NCI-H82 treated with DMSO at 0.1 percent for 48 hours (cell line): ENCODE measurements around the gene RTEL1.

Source experiments
- DNase-seq: peaks from one replicate; lab custom pipeline; 2025; ENCODE audit not compliant: unreplicated experiment; lab: John Stamatoyannopoulos, UW

RTEL1 gene

DNA sequence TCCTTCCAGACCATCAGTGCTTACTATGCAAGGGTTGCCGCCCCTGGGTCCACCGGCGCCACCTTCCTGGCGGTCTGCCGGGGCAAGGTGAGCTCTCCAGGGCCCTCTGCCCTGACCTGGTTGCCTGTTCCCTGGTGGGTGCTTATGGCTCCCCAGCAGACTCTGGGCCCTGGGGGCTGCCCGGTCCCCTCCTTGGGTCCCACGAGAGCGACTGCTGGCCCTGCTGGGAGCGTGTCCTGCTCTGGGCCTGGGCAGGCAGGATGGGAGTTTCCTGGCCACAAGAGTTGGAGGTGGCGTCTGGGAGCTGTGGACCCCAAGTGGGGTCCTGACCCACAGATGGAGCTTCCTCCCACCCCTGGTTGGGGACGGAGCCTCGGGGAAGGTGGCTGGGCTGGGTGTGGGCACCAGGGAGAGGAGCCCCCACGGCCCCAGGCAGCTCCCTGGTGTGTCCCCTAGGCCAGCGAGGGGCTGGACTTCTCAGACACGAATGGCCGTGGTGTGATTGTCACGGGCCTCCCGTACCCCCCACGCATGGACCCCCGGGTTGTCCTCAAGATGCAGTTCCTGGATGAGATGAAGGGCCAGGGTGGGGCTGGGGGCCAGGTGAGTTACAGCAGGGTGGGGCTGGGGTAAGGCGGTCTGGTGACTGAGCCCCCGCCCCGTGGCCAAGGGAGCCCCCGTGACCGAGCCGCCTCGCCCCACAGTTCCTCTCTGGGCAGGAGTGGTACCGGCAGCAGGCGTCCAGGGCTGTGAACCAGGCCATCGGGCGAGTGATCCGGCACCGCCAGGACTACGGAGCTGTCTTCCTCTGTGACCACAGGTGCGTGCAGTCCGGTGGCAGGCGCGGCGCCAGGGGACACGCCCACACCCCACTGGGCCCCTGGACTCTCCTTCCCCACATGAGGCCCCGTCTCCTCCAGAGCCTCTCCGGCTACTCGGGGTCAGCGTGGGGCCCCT is 31.2 kb downstream of the RTEL1 start:
- no peak for DNase-seq

DNA sequence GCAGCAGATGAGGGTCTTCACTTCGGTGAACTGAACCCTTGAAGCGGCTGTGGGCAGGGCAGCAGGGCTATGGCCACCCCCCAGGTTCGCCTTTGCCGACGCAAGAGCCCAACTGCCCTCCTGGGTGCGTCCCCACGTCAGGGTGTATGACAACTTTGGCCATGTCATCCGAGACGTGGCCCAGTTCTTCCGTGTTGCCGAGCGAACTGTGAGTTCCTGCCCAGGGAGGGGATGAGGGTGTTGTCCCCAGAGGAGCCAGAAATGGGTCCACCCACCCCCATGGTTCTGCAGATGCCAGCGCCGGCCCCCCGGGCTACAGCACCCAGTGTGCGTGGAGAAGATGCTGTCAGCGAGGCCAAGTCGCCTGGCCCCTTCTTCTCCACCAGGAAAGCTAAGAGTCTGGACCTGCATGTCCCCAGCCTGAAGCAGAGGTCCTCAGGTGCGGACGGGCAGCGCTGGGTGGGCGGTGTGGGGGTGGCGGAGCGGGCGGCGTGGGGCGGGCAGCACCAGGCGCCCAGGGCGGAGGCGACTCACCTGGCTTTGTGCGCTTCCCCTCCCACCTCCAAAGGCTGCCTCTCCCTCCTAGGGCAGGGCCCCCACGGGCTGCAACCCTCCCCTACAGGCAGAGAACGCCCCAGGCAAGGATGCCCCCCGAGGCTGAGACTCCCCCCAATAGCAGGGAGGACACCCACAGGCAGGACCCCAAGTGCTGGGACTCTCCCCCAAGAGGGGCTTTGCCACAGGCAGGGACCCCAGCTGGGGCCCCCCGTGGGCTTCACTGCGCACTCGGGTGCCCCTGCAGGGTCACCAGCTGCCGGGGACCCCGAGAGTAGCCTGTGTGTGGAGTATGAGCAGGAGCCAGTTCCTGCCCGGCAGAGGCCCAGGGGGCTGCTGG is 32.1 kb downstream of the RTEL1 start:
- no peak for DNase-seq

- no peak for DNase-seq
These were observed 33.0 kb downstream of the RTEL1 start for GRCh38 chr20:63690898-63691710.

GRCh38 chr20:63691711-63692435 is 33.8 kb downstream of the RTEL1 start:
- no peak for DNase-seq

DNA sequence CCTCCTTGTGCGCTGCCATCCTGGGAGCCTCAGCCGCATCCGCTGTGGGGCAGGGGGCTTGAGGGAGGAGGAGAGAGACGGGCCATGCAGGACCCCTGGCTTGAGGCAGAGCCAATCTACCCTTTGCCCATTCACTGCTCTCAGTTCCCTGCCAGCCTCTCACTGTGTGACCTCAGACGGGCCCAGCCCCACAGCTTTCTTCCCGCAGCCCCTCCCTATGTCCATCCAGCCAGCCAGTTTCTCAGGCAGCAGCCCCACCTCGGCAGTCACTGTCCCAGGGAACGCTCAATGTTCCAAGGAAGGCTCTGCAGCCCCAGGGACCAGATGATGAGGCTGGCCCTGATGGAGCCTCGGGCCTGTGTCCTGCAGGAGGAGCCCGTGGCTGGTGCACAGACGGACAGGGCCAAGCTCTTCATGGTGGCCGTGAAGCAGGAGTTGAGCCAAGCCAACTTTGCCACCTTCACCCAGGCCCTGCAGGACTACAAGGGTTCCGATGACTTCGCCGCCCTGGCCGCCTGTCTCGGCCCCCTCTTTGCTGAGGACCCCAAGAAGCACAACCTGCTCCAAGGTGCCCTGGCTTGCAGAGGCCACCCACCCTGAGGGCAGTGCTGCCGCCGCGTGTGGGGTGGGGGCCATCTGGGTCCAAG is 34.4 kb downstream of the RTEL1 start:
- no peak for DNase-seq

DNA sequence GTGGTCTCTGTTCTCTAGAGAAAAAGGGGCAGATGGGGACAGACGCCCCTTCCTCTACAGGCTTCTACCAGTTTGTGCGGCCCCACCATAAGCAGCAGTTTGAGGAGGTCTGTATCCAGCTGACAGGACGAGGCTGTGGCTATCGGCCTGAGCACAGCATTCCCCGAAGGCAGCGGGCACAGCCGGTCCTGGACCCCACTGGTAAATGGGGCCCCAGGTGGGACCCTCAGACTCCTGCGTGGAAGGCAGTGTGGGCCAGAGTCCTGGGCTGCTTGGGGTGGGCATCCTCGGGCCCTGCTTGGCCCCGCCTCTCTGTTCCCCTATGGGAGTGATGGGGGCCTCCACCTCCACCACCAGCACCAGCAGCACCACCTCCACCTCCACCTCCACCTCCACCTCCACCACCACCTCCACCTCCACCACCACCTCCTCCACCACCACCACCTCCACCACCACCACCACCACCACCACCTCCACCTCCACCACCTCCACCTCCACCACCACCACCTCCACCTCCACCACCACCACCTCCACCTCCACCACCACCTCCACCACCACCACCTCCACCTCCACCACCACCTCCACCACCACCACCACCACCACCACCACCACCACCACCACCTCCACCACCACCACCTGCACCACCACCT is 35.1 kb downstream of the RTEL1 start:
- no peak for DNase-seq

DNA sequence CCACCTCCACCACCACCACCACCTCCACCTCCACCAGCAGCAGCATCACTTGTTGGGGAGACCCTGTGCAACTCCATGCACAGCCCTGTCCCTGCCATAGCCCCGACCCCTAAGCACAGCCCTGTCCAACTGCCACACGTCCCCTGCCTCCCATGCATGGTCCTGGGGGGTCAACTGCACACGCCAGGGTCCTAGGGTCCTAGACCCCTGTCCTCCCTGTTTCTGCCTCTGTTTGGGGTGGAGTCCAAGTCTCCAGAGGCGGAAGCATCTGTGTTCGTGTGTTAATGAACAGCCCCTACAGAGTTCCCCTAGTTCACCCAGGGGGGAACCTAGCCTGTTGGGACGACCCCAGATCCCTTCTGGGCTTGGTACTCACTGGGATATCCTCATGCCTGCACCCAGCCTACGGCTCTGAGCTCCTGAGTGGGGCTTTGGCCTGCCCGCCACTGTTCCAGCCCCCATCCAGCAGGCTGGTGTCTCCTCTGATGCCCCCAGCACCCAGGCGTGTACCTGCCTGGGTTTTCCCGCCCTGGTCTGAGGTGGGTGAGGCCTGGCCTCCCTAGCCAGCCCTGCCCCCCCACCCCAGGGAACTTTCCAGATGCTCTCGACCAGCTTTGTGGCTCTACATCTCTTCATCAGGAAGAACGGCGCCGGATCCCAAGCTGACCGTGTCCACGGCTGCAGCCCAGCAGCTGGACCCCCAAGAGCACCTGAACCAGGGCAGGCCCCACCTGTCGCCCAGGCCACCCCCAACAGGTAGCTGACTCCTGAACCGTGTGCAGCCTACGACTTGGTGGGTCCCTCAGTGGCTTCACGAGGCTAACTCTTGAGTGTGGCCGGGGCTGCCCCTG is 35.8 kb downstream of the RTEL1 start:
- DNase-seq, result no peak

GRCh38 chr20:63694584-63695423 is 36.7 kb downstream of the RTEL1 start:
- DNase-seq, result no peak

GRCh38 chr20:63695424-63696305 is 37.6 kb downstream of the RTEL1 start:
- DNase-seq, result no peak

GRCh38 chr20:63696306-63696627 is 38.2 kb downstream of the RTEL1 start:
- DNase-seq, result no peak

DNA sequence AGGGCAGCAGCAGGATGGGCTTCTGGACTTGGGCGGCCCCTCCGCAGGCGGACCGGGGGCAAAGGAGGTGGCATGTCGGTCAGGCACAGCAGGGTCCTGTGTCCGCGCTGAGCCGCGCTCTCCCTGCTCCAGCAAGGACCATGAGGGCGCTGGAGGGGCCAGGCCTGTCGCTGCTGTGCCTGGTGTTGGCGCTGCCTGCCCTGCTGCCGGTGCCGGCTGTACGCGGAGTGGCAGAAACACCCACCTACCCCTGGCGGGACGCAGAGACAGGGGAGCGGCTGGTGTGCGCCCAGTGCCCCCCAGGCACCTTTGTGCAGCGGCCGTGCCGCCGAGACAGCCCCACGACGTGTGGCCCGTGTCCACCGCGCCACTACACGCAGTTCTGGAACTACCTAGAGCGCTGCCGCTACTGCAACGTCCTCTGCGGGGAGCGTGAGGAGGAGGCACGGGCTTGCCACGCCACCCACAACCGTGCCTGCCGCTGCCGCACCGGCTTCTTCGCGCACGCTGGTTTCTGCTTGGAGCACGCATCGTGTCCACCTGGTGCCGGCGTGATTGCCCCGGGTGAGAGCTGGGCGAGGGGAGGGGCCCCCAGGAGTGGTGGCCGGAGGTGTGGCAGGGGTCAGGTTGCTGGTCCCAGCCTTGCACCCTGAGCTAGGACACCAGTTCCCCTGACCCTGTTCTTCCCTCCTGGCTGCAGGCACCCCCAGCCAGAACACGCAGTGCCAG is 38.7 kb downstream of the RTEL1 start, which contains the start of gene TNFRSF6B:
Gene TNFRSF6B, plus strand, starts transcription at position 25 of the 729 bp plus-strand sequence. Its CDS starts 116 bp downstream, at position 141.
- DNase-seq, result no peak

DNA sequence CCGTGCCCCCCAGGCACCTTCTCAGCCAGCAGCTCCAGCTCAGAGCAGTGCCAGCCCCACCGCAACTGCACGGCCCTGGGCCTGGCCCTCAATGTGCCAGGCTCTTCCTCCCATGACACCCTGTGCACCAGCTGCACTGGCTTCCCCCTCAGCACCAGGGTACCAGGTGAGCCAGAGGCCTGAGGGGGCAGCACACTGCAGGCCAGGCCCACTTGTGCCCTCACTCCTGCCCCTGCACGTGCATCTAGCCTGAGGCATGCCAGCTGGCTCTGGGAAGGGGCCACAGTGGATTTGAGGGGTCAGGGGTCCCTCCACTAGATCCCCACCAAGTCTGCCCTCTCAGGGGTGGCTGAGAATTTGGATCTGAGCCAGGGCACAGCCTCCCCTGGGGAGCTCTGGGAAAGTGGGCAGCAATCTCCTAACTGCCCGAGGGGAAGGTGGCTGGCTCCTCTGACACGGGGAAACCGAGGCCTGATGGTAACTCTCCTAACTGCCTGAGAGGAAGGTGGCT is 39.3 kb downstream of the RTEL1 start:
- DNase-seq, result no peak

DNA sequence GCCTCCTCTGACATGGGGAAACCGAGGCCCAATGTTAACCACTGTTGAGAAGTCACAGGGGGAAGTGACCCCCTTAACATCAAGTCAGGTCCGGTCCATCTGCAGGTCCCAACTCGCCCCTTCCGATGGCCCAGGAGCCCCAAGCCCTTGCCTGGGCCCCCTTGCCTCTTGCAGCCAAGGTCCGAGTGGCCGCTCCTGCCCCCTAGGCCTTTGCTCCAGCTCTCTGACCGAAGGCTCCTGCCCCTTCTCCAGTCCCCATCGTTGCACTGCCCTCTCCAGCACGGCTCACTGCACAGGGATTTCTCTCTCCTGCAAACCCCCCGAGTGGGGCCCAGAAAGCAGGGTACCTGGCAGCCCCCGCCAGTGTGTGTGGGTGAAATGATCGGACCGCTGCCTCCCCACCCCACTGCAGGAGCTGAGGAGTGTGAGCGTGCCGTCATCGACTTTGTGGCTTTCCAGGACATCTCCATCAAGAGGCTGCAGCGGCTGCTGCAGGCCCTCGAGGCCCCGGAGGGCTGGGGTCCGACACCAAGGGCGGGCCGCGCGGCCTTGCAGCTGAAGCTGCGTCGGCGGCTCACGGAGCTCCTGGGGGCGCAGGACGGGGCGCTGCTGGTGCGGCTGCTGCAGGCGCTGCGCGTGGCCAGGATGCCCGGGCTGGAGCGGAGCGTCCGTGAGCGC is 39.9 kb downstream of the RTEL1 start:
- DNase-seq, result no peak

DNA sequence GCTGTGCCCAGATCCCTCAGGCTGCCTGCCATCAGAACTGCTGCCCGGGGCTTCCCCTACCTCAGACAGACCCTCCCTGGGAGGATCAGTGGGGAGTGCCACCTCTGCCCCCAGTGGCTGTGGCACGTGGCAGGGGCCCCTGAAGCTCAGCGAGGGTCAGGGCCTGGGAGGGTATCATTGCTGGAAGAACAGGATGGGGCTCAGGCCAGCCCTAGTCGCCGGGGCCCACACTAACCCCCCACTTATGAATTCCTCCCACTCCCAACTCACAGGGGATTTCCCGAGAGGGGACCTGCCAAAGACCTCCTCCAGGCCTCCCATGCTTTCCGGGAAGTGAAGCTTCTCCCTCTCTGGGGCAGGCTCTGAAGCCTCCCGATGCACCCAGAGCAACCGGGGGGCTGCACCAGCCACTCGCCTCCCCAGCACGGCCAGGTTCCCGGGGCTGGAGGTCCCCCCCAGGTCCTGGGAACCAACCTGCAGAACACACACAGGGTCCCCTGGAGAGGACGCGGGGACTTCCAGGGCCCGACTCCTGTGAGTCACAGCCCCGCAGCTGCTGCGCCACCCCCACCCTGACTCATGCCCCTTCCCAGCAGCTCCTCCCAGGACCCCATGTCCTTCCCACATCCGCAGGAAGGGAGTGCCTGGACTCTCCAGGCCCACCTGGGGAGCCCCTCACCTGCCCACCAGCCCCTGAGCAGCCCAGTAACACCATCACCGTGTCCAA is 40.8 kb downstream of the RTEL1 start:
- no peak for DNase-seq
